ENCODE results near the gene KRT81.
"Not testable (repeated sequence)": the region's sequence is repeated elsewhere in the genome, so short reads cannot be mapped to it uniquely, and the experiment has no call there.

- TF ChIP-seq CTCF (IDR thresholded peaks at IDR 0.05; ENCODE audit: insufficient read depth, low read depth, low read length); EZH2 (IDR thresholded peaks at IDR 0.05; ENCODE audit: insufficient read depth, low read length): not testable (repeated sequence)
These were observed 24.4 kb upstream of the KRT81 start for GRCh38 chr12:52315721-52316120.

Data from astrocyte (in vitro differentiated cells and primary cell).